DMS114 treated with DMSO at 0.1 percent for 48 hours (cell line): ENCODE data around the gene ING3.
"Not testable (repeated sequence)": the region's sequence is repeated elsewhere in the genome, so short reads cannot be mapped to it uniquely, and the experiment has no call there.

Source experiments
- DNase-seq: peaks from one replicate; lab custom pipeline; 2025; ENCODE audit not compliant: unreplicated experiment; lab: John Stamatoyannopoulos, UW

The ING3 gene

DNA sequence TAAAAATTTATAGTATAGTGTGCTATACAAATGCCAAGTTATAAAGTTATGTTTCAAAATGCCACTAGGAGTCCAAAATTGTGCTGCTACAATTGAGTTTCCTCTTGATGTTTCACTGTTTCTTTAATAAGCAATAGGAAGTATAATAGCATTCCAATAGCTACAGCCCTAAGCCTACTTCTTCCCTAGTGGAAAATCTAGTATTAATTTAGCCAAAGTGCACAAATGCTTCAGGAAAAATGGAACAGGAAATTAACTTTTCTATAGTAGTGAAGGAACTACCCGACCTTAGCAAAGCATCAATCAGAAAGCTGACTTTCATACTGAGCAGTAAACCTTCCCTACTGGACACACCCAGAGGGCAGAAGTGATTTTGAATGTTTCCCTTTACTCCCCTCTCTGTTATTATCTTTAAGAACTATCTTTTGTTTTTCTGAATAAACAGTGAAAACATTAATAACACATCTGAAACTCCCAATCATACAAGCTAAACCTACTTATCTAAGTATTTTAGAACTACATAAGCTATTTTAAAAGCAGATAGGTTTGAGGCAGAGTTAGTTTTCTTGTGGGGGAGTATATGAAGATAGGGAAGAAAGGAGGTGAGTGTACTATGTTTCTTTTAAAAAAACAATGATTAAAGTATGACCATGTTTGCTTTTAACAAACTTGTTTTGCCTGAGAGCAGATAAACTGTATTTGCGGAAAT is 51.6 kb downstream of the ING3 start:
- no peak for DNase-seq

GRCh38 chr7:121002757-121003200 is 52.2 kb downstream of the ING3 start:
- DNase-seq, result no peak

- no peak for DNase-seq
Measured at GRCh38 chr7:121003986-121004685, 53.6 kb downstream of the ING3 start.

DNA sequence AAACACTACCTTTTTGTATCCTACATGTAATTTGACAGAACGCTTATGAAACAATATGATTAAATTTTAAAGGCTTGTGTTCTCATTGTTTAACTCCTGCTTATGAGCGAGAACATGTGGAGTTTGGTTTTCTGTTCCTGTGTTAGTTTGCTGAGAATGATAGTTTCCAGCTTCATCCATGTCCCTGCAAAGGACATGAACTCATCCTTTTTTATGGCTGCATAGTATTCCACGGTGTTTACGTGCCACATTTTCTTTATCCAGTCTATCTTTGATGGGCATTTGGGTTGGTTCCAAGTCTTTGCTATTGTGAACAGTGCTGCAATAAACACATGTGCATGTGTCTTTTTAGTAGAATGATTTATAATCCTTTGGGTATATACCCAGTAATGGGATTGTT is 54.5 kb downstream of the ING3 start:
- DNase-seq, result not testable (repeated sequence)

- DNase-seq, result no peak
Measured at GRCh38 chr7:121005996-121006584, 55.5 kb downstream of the ING3 start.

DNA sequence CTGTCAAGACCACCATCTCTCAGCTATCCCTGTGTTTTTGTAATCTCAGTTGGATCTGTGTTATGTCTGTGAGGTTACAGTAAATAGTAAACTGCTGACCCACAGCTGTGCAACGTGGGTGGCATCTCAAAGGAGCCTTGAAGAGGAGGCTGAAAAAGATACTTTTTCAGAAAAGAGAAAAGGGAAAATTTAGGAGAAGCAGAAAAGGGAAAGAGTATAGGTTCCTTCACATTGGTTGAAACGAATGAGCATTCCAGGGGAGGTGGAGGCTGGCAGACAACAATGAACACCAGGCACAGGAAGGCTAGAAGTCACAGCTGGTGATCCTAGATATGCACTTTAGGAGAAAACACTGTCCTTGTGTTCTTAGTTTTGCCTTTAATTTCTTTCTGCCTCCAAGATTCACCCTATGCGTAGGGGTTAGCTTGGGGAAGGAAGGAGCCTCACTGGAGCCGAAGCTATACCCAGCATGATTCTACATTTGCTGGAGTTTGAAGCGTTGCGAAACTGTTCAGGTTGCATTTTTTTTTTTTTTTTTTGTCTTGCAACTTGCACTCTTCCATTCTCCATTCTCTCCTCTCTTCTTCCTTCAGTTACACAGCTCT is 56.2 kb downstream of the ING3 start:
- DNase-seq, result no peak

DNA sequence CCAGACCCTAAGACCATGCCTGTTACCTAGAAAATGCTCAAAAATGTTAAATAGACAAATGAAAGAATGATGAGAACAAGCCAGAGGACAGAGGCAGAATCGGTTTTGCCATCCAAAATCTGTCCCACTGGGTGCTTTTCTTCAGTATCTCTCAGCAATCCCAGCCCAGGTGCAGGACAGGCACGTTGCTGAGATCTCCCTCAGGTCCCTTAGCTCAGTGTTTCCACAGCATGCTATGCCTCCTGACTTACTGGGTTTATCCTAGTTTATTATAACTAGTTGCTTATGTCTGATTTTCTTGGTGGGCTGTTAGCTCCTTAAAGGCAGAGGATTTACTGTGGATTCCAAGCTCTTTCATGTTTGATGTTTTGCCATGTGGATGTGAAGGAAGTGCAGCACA is 58.2 kb downstream of the ING3 start:
- DNase-seq, result no peak

DNA sequence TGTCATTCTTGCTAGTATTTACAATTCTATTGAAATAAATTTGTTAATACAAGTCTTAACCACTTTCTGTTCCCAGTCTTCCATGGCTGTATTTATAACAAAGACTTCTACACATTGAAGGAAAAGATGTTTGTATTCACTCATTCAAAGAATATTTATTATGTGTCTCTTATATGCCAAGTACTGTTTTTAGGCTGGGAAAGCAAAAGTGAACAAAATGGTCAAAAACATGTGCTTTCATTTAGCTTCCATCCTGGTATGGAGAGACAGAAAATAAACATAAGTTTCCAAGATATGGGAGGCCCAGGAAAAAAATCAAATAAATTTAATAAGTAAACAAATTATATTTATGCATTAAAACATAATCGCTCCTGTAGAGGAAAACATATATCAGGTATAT is 60.8 kb downstream of the ING3 start:
- no peak for DNase-seq

GRCh38 chr7:121012170-121012874 is 61.7 kb downstream of the ING3 start:
- no peak for DNase-seq

DNA sequence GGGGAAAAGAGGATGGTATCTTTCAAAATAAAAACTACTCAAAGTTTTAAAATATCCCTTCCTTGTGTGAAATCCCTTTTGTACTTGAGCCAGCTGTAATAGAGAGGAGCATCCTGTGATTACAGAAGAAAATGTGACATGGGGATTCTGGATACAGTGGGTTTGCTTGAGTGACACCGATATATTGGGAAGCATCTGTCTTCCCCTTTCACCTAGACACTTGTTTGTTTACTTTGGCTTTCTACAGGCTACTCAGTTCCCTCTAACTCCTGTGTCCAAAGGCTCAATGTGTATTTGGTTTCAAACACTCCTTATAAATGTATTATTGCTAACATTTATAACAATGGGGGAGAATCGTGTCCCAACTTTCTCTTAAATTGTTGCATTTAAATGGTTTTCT is 62.3 kb downstream of the ING3 start:
- DNase-seq, result no peak

DNA sequence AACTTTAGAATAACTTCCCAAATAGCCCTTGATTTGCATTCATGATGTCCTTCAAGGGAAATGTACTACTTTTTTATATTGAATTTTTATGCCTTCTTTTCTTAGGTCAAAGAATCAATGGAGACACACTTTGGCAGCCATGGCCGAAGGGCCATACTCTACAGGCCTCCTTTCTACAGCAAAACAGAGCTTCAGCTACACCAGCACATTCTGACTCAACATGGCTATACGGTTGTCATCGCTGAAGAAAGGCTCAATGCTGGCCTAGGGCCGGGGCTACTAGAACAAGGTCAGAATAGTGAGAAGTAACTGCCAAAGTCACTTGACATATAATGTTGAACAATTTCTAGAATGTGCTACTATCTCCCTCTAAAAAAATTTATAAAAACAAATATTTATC is 65.0 kb downstream of the ING3 start:
- no peak for DNase-seq

DNA sequence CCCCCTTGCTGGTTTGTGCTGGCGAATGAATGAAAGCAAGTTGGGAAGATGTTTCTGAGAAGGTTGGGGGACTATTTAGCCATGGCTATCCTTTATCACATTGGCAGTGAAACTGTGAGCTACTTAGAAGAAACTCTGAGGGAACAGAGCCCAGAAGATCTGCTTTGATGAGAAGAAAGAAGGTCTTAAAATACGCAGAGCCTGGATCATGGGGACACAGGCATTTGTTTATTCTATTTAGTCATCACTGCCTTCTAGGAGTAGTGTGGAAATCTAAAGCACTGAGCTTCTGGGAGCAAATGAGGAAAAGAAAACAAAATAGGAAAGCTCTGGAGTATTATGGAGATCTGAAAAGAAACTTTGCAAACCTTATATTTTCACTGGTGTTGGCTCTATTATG is 66.4 kb downstream of the ING3 start:
- DNase-seq, result no peak

- no peak for DNase-seq
Measured at GRCh38 chr7:121017586-121017985, 67.0 kb downstream of the ING3 start.

GRCh38 chr7:121019018-121019417 is 68.4 kb downstream of the ING3 start:
- no peak for DNase-seq

GRCh38 chr7:121020249-121020988 is 69.8 kb downstream of the ING3 start:
- DNase-seq, result no peak

DNA sequence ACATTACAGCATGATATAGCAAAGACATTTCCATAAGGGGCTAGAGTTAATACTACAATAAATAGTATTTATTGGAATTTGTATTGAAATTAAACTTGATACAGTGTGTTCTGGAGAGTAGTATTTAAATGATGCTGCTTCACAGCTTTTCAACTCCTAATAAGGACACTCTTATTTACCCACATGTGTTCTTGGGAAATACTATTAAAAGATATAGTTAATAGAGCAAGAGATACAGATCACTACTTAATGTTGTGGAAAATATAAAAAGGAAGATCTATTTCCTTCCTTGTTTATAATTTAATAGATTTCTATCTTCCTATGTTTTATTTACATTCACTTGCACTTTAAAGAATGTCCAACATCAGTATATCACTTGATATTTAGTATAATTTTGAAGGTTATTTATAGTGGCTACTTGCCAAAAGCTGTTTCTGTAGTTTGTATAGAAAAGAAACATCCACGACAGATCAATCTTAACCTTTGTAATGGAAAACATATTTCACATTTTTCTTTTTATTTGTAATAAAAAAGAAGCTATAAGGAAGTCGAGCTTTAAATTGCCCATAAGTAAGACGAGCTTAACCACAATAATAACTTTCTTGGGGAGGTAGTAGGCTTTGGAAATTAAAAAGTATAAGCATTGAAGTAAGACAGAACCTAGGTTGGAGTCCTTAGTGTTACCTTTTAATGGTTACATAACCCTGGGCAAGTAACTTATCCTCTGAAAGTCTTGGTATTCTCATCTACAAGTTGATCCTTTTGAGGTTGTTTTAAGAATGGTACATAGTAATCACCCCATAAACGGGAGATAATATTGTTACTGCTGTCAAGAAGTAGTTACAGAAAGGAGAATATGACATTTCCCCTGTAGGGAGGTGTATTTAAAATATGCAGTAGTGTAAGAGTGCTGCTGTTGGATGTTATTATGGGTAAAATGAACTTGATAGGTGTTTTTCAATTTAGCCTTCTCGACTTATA is 70.7 kb downstream of the ING3 start:
- no peak for DNase-seq

DNA sequence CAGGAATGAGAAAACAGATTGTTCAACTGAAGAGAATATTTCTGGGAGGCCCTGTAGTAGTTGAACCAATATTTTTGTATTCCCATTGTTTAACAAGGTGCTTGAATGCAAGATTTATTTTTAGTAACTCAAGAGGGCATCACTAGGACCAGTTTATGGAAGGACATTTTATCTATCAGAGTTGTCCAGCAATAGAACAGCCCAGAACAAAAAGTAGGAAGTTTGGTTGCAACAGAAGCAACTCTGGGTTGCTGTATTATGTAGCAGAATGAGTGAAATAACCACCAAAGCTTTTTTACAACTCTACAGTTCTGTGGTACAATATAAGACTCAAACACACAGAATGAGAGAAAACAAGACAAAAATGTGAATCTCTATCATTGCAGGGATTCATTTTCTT is 72.6 kb downstream of the ING3 start:
- no peak for DNase-seq

DNA sequence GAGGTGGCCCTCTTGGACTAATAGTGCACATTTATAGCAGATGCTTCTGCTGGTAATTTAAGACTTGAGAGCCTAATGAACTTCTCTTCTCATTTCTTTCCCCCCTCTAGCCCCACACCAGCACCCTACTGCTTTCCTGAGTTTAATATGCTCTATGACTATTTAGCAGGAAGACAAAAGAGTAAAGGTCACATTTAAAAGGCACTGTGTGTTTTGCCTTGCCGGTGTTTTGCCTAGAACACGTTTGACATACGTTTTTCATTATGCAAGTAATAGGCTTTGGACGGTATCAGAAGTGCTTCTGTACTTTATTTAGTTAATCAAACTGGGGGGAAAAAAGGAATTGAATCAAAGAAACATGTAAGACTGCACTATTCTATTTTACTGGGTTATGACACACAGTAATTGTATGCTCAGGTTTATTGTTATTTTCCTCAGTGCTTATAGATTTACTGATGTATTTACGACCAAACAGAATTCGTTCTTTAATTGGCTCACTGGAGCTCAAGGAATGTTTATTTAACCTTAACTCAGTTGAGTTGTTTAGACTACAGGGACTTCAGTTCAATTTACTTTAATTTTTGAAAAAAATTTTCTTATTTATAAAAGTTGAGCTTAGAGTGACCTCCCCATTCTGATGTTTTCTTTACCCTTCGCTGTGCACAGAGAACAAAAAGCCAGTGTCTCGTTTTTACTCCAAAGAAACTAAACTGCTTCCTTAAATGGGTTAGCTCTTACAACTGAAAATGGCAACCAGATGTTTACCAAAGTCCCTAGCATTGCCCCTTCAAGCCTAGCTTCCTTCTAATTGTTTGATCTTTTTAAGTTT is 73.3 kb downstream of the ING3 start:
- DNase-seq, result no peak

- no peak for DNase-seq
Measured at GRCh38 chr7:121024611-121025010, 74.0 kb downstream of the ING3 start.
